Stimulated activated CD8-positive, alpha-beta memory T cell treated with anti-CD3 and anti-CD28 coated beads, Interleukin-15, amount 100 ng/mL, for 48 hours (primary cell): ENCODE data around the gene SLF2.
"Not testable (repeated sequence)": the region's sequence is repeated elsewhere in the genome, so short reads cannot be mapped to it uniquely, and the experiment has no call there.

Source experiments
- DNase-seq, 2 donors: peaks; one replicate each; pipeline ENCODE4 v3.0.0-alpha.2; 2020; ENCODE audit warnings: low read depth in 2 of 2

The SLF2 gene

GRCh38 chr10:100879741-100880360 lies 32.9 kb upstream of the SLF2 start:
- no peak for DNase-seq

- no peak for DNase-seq
Observed at GRCh38 chr10:100881556-100882213, 31.1 kb upstream of the SLF2 start.

- DNase-seq: no peak
Observed at GRCh38 chr10:100882252-100882651, 30.5 kb upstream of the SLF2 start.

GRCh38 chr10:100882671-100883311 lies 30.0 kb upstream of the SLF2 start:
- DNase-seq: no peak

- DNase-seq: no peak
Observed at GRCh38 chr10:100883312-100883821, 29.4 kb upstream of the SLF2 start.

- DNase-seq: not testable (repeated sequence)
Observed at GRCh38 chr10:100885611-100886010, 27.2 kb upstream of the SLF2 start.

- DNase-seq: no peak
Observed at GRCh38 chr10:100886091-100886490, 26.7 kb upstream of the SLF2 start.

GRCh38 chr10:100886521-100886920 lies 26.2 kb upstream of the SLF2 start:
- no peak for DNase-seq

GRCh38 chr10:100886963-100887362 lies 25.8 kb upstream of the SLF2 start:
- no peak for DNase-seq

GRCh38 chr10:100887761-100888296 lies 24.9 kb upstream of the SLF2 start:
- DNase-seq: no peak

- DNase-seq: no peak
Observed at GRCh38 chr10:100888957-100889356, 23.8 kb upstream of the SLF2 start.

GRCh38 chr10:100889546-100889945 lies 23.2 kb upstream of the SLF2 start:
- DNase-seq: no peak

GRCh38 chr10:100890141-100890672 lies 22.6 kb upstream of the SLF2 start:
- no peak for DNase-seq

GRCh38 chr10:100890673-100891317 lies 22.0 kb upstream of the SLF2 start:
- DNase-seq: no peak

GRCh38 chr10:100894033-100894432 lies 18.7 kb upstream of the SLF2 start:
- DNase-seq: no peak

- DNase-seq: no peak
Observed at GRCh38 chr10:100894589-100895294, 18.0 kb upstream of the SLF2 start.

- no peak for DNase-seq
Observed at GRCh38 chr10:100895346-100895745, 17.4 kb upstream of the SLF2 start.

GRCh38 chr10:100895896-100896295 lies 16.9 kb upstream of the SLF2 start:
- DNase-seq: no peak

- DNase-seq: no peak
Observed at GRCh38 chr10:100896876-100897461, 15.8 kb upstream of the SLF2 start.

GRCh38 chr10:100897976-100898375 lies 14.8 kb upstream of the SLF2 start:
- DNase-seq: no peak

GRCh38 chr10:100899171-100899570 lies 13.6 kb upstream of the SLF2 start:
- no peak for DNase-seq
